ENCODE data around the gene NTNG1. TPM values are rescaled to one million over a fixed set of nuclear protein-coding genes. Genes with fewer than 3 reads are reported as not detected.
"Not testable (repeated sequence)": the region's sequence is repeated elsewhere in the genome, so short reads cannot be mapped to it uniquely, and the experiment has no call there.

NTNG1 gene
- 10 to 100 TPM; 32.5 to 43.1 (median 33.7) TPM for polyA plus RNA-seq (ENCODE audit: insufficient read length in 3 of 3)

DNA sequence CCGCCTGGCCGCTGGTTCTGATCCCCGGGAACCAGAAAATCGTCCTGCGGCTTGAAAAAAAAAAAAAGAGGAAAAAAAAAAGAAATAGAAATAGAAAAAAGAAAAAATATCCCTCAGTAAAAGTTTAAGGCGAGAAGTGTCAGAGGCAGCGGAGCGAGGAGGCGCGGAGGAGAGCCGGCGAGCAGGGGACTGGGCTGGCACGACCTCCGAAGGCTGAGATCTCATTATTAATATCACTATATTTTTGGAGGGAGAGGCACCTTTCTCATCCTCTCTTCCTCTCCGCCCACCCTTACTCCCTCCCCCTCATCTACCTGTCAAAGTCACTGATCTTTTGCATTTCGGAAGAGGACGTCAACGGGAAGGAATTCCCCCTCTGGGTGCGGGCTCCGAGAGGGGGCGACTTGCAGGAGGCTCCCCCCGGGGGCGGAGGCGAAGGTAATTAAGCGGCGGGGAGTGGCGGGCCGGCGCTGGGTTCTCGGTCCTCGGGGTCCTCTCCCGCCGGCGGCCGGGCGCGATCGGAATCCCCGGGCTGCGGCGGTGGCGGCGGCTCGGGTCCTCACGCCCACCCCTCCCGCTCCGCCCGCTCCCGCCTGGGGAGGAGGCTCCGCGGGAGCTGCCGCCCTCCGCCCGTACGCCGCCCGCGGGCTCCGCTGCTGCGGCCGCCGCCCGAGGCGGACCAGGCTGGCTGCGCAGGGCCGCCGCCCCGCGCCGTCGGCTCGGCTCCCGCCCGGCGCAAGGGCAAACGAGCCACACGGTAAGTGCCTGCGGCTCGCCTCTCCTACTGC is at the start of gene NTNG1:
Gene NTNG1 (plus strand): TSS at position 337 of the 788 bp plus-strand sequence.
- DNase-seq (ENCODE audit: low read depth in 3 of 3, low spot score in 2 of 3): no peak

DNA sequence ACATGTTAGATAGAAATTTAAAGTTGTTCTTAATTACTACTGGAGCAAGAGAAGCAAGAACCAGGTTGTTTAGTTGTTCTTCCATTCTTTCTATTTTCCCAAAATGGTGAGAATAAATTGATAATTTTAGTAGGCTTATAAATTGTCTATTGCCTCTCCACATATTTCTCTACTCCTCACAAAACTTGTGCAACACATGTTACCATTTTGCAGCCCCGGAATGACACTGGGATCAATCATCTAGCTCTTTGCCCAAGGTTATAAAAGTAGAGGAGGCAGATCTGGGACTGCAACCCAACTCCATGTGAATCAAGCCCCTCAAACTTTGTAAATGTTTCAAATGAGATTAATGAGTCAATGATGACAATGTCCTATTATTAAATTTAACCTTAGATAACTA is 49.4 kb upstream of the NTNG1 start:
- DNase-seq (ENCODE audit: low read depth in 3 of 3, low spot score in 2 of 3): no peak

DNA sequence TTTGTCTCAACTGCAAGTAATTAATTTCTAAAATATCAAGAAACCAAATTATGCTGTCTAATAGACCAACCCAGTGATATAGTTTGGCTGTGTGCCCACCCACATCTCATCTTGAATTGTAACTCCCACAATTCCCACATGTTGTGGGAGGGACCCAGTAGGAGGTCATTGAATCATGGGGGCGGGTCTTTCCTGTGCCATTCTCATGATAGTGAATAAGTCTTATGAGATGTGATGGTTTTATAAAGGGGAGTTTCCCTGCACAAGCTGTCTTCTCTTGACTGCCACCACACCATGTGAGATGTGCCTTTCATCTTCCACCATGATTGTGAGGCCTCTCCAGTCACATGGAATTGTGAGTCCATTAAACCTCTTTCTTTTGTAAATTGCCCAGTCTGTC is 47.4 kb upstream of the NTNG1 start:
- DNase-seq (ENCODE audit: low read depth in 3 of 3, low spot score in 2 of 3): not testable (repeated sequence)

DNA sequence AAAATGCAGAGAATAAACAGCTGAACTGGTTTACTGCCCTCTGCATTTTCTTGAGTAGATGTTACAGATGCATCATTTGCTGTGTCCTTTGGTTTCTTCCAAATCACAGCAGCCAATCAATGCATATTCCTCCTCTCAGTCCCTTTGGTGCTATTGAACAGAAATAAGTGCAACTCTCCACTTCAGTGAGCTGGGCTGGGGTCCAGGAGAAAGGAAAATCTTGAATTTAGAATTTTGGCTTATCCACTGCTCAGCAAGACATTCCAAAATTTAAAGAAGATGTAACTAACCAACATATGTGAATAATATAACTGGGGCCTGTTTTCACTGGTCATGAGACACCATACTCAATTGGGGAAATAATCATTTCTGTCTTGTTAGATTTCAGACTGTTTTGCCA is 45.2 kb upstream of the NTNG1 start:
- DNase-seq (ENCODE audit: low read depth in 3 of 3, low spot score in 2 of 3): no peak

DNA sequence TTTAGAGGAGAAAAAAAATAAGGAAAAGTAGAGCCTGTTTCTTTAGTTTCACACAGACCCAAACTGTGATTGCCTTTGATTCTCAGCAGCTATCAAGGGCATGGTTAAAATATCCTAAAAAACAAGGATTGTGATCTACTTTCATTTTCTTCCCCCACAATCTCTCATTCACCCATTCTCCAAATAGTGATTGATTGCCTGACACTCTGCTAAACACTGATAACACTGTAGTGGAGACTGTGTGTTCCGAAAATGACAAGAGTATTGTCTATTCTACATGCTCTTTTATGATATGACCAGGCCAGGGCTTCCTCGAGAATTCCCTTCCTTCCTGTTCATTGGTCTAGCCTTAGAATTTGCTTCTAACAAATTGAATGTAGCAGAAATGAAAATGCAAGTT is 44.1 kb upstream of the NTNG1 start:
- DNase-seq (ENCODE audit: low read depth in 3 of 3, low spot score in 2 of 3): no peak

DNA sequence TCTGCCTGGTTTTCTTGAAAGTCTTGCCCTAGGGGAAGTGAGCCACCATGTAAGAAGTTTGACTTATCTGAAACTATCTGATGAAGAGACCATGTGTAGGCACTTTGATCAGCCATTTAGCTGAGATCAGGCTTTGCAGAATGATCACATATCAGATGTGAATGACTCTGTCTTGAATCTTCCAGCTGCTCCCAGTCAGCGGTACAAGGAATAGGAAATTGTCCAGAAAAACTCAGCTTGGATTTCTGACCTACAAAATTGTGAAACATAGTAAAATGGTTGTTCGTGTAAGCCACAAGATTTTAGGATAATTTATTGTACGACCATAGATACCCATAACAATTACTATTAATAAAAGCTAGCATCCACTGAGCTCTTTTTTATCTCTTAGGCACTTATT is 41.9 kb upstream of the NTNG1 start:
- no peak for DNase-seq (ENCODE audit: low read depth in 3 of 3, low spot score in 2 of 3)

DNA sequence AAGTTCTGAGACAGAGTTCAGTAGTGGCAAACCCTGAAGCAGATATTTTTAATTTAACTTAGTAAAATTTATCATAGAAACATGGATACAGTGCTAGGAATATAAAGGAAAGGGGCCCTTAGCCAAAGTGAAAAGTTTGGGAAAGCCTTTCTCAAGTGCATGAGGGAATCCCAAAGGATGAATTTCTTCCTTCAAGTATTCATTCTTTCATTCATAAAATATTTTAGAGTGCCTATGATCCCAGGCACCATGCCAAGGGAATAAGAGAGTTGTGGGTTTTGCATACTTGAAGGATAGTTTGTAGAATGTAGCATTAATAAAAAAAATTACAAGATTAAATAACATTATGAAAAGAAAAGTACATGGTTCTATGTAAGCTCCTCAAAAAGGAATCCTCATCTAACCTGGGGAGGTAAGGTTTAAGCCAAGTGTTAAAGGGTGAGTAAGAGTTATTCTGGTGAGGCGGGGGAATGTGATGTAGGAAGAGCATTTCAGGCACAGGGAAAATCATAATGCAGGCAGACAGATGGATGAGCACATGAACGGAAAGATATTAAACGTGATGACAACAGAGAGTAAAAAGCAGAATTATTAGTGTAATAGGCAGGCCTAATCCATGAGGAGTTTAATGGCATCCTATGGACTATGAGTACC is 40.4 kb upstream of the NTNG1 start:
- DNase-seq (ENCODE audit: low read depth in 3 of 3, low spot score in 2 of 3): no peak

DNA sequence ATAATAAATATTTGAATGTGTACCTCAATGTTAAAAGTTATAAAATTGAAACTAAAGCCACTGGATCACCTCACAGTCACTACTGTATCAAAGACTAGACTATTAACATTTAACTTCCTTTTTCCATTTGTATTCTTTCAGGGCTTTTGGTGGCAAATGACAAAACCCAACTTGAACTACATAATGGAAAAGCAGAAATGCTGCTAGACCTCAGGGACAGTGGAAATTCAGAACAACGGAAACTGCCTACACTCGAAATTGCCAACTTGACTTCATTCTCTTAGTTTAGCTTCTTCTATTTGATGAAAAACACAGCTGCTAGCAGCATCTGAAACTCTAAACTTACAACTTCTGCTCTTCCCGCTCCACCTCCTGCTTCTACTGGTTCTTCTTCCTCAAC is 34.9 kb upstream of the NTNG1 start:
- no peak for DNase-seq (ENCODE audit: low read depth in 3 of 3, low spot score in 2 of 3)

DNA sequence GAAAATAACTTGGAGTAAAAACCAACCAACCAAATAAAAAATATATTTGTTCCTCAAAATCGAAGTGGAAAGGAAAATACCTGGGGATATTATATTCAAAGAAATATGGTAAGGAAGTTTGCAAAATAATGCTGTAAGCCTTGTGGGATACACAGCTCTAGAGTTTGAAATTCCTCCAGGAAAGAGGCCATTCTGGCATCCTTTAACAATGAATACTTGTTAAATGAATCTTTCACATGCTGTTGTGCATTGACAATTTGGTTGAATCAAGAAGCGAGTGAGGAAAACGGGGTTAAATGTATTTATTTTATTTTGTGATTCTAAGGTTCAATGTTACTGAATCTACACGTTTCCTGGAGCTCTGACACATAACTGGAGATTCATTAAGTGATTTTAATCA is 30.5 kb upstream of the NTNG1 start:
- DNase-seq (ENCODE audit: low read depth in 3 of 3, low spot score in 2 of 3): no peak

DNA sequence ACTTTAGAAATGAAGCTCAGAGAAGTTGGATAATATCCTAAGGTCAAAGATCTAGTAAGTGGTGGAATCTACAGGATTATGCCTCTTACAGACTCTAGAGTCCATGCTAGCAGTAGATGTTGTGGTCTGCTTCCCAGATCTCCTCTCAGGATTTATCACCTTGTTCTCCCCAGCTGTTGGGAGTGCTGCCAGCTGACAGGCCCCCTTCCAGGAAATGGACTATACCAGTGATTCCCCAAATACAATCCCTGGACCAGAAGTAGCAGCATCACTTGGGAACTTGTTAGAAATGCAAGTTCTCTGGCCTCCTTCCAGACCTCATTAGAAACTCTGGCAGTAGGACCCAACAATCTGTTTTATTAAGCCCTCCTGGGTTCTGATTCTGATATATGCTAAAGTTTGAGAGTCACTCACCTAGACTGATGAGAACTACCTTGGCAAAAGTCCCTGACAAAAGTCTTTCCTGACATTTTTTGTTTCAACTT is 24.5 kb upstream of the NTNG1 start:
- no peak for DNase-seq (ENCODE audit: low read depth in 3 of 3, low spot score in 2 of 3)

DNA sequence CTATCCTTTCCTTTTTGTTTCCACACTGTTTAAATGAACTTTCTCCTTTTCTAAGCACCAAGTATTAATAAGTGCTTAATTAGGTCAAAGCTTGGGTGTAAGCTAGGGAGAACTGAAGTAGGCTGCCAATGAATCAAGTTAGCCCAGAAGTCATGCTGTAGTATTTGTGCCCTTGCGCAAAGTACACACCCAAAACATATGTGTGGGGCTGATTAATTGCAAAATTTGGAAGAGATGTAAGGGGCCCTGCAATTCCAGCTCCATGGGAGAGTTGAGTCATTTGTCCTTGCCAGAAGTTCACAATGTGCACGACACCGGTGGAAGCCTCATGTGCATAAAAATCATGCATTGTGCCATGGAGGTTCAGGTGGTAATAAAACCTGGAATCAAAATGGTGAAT is 18.6 kb upstream of the NTNG1 start:
- DNase-seq (ENCODE audit: low read depth in 3 of 3, low spot score in 2 of 3): no peak

DNA sequence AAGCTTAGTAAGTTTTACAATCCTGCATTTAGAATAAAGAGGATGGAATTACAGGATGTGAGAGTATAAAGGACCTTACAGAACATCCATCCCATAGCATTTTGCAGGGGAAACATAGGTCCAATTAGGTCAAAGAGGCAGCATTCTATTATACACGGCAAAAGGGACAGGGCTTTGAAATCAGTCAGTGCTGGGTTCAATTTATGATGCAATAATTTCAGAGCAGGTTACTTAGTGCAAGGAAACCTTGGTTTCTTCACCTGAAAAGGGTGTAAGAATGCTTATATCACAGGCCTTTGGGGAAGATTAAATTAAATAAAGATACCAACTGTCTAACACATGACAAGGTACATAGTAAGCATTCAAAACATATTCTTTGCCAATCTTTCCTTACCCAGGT is 17.1 kb upstream of the NTNG1 start:
- DNase-seq (ENCODE audit: low read depth in 3 of 3, low spot score in 2 of 3): no peak

DNA sequence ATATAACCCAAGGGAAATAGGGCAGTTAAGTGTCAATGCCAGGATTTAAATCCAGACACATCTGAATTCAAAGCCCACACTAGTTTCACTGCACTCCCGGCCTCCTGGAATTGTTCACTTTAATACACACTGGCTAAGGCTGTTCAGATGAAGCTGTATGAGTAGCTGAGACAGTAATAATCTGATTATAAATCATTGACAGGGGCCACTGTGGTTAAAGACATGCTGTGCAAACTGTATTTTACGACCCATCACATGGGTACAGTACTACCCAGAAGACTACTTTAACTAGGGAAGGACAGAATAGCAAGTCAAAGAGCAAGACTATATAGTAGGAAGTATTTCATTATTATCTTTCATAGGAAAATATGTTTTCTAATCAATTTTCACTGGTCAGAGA is 16.1 kb upstream of the NTNG1 start:
- DNase-seq (ENCODE audit: low read depth in 3 of 3, low spot score in 2 of 3): no peak

DNA sequence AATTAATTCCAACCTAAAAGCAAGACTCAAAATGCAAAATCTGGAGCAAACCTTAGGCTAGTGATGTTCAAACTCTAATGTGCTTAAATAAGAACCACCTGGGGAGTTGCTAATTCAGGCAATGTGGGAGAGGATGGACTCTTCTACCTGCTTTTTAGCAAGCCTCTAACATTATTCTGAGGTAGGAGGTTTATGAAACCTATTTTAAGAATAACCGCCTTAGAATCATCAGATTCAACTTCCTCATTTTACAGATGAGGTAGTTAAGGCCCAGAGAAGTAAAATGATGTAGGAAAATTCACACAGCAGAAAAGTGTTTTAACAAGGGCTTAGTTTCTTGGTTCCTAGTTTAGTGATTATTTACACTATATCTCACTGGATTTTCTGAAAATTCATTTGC is 8.6 kb upstream of the NTNG1 start:
- no peak for DNase-seq (ENCODE audit: low read depth in 3 of 3, low spot score in 2 of 3)

DNA sequence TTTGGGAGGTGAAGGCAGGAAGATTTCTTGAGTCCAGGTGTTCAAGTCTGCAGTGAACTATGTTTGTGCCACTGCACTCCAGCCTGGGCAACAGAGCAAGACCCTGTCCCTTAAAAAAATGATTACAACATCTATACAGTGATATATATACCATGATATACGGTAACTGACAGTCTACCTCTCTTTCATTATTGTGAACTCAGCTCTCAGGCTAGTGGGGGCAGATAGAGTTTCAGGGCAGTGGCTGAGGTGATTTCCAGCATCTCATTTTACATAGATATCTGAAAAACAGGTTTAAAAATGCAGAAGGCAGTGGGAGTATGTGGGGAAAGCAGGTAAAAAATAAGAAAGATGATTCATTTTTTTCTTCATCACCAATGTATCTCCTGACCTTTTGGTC is 8.1 kb upstream of the NTNG1 start:
- DNase-seq (ENCODE audit: low read depth in 3 of 3, low spot score in 2 of 3): no peak

DNA sequence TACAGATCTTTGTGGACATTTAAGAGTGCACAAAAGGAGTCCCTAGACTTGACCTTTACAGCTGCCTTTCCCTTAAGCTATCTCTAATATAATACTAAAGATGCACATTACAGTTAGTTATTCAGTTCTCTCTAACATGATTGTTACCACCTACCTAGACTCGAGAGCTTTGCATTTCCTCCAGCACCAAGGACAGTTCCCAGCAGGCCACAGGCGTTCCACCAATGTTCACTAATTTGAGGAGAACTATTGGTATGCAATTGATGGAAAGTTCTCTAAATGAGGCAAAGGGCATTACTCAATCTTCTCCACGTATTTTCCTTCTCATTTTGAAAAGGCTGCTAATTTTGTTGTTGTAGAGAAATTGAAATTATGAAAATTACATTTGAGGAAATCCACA is 5.4 kb upstream of the NTNG1 start:
- peak in 1 of 3 donors; percentile 45 for DNase-seq (ENCODE audit: low read depth in 3 of 3, low spot score in 2 of 3)

DNA sequence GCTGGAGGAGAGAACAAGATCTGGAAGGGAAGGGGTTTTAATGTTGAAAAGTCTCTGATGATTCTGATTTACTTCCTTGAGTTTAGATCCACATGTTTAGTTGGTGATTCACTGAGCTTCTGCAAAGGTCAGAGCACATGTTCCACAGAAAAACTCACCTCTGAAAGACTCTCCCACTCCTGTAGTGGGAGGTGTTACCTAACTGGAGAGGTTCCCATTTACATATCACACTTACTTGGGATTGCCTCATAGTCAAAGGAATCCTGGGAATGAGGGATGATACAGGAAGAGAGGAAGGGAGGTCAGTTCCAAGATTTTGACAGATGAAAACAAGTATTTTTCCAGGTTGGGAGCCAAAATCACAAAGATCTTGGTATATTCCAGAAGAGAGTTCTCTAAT is 2.7 kb upstream of the NTNG1 start:
- no peak for DNase-seq (ENCODE audit: low read depth in 3 of 3, low spot score in 2 of 3)

DNA sequence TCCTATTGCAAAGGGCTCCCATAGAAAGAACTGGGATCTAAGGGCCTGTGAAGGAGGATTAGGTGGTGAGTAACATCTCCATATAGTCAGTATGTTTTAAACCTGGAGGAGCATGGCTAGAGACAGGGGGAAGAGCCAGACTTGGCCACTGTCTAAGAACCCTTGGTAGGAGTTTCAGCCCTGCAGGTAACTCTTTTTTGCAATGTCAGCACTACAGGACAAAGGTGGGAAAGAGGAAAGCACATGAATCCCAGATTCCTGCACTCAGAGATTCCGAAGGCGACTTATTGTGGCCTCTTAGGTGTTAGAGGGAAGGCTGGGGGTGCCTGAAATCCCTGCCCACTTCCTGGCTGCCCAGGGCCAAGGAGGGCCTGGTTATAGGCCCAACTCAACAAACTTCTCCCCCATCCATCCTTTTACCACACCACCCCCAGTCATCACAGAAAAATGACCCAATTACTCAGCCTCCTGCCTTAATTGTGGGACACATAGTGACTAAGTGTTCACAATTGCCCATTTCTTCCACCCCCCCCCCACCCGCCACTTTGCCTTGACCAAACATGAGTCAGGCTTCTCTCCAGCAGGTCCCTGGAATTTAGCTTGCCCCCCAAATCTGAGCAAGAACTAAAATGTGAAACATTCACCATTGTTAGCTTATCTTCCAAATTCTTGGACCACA is 1.9 kb upstream of the NTNG1 start:
- DNase-seq (ENCODE audit: low read depth in 3 of 3, low spot score in 2 of 3): no peak

DNA sequence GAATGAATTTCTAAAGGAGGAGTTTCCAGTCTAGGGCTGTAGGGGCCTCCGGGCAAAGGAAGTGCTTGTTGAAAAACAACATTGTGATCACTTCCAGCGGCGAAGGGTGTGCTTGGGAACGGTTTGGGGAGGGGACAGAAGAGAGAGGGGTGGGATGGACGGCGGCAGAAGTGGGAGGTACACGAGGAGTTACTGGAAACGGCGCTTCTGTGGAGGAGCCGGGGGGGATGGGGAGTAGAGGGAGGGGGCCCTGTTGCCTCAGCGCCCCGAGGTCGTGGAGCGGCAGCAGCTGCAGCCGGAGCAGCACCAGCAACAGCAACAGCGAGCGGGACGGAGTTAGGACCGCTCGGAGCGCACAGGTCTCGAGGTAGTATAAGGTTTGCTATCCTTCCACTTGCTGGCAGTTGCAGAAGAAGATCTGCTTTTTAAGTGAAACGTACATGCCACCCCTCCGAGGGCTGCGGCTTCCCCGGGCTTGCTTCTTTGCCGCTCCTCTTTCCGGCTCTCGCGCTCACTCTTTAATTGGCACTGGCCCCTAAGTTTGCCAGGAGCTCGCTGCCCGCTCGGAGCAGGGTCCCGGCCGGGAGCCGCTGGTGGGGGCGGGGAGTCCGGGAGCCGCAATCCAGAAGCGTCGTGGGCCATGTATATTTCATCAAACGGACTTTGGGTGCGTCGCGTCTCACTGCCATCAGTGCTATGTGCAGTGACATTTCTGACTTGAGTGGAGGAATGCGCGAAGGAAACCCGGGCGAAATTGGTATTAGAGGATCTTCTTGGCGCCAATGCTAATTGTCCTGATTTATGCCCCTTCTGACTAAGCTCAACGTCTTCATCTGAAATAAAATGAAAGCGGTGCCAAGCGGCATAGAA is 771 bp upstream of the NTNG1 start:
- peak in 1 of 3 donors; percentile 13 for DNase-seq (ENCODE audit: low read depth in 3 of 3, low spot score in 2 of 3)

DNA sequence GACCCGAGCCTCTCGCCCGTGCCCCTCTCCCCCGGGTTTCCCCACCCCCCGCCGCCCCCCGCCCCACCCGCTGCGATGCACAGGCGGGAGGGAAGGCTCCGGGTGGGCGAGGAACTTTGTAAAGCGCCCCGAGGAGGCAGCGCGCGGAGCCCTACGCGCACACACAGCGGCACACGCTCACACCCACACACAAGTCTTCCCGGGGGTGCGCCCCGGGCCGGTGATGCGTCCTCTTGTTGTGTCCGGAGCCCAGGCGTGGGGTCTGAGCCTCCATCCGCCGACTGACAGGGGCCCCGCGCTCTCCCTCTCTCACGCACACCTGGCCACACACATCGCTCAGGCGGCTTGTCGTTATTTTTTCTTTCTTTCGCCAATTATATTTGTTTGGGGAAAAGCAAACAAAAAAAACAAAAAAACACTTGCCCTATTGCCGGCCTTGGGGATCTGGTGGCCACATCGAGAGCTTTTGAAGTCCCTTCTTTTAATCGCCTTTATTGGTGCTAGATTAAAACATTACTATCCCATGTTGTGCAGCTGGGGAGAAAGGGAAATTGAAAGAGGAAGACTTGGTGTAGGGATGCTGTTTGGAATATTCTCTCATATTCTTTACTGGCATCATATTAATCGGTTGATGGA is 770 bp downstream of the NTNG1 start:
- peak in 1 of 3 donors; percentile 19 for DNase-seq (ENCODE audit: low read depth in 3 of 3, low spot score in 2 of 3)
